C4-2B (cell line): ENCODE data around the gene UTP14C.

Source experiments
- ZFX ChIP-seq: fragments of 450-650 bp; IDR thresholded peaks from 2 replicates; pipeline ENCODE4 v1.6.1; 2017
- TF ChIP-seq, protein P1 (sequence below): fragments of 450-650 bp; conservative IDR thresholded peaks from 2 replicates; pipeline ENCODE4 v1.5.1; 2017; ENCODE audit warnings: mild to moderate bottlenecking

DNA sequence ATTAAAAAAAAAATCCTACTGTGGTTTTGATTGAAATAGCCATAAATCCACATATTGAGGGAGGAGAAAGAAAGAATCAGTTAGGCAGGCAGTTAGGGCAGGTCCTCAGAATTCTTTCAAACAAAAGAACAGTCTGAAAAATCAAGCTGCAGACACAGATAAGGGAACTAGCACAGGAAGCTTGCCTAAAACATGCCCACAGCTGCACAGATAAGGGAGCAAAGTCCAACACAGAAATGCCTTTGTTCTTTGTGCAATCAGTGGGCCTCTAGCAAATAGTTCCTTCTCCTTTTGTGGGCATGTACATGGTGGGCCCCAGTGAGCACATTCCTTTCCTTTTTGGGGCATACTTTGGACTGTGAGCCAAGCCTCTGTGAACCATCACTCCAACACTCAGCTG is 42.7 kb downstream of the UTP14C start:
- TF ChIP-seq, protein P1, sequence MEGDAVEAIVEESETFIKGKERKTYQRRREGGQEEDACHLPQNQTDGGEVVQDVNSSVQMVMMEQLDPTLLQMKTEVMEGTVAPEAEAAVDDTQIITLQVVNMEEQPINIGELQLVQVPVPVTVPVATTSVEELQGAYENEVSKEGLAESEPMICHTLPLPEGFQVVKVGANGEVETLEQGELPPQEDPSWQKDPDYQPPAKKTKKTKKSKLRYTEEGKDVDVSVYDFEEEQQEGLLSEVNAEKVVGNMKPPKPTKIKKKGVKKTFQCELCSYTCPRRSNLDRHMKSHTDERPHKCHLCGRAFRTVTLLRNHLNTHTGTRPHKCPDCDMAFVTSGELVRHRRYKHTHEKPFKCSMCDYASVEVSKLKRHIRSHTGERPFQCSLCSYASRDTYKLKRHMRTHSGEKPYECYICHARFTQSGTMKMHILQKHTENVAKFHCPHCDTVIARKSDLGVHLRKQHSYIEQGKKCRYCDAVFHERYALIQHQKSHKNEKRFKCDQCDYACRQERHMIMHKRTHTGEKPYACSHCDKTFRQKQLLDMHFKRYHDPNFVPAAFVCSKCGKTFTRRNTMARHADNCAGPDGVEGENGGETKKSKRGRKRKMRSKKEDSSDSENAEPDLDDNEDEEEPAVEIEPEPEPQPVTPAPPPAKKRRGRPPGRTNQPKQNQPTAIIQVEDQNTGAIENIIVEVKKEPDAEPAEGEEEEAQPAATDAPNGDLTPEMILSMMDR = no peak
- no peak for TF ChIP-seq ZFX
